NB4 (cell line): Measurements from ENCODE around the gene LRRC4B.

Source experiments
- MYC ChIP-seq: IDR thresholded peaks from 2 replicates; pipeline ENCODE4 v1.6.1; 2011; ENCODE audit warnings: low read depth, low read length
- POLR2A ChIP-seq: IDR thresholded peaks from 2 replicates; pipeline ENCODE4 v1.6.1; 2011; ENCODE audit warnings: mild to moderate bottlenecking; ENCODE audit not compliant: insufficient read length; ENCODE audit errors: extremely low read depth
- TF ChIP-seq, protein P1 (sequence below): IDR thresholded peaks from one replicate; pipeline ENCODE4 v1.5.1; 2012; ENCODE audit warnings: low read depth, low read length
- TF ChIP-seq, protein P2 (sequence below): IDR thresholded peaks from 2 replicates; pipeline ENCODE4 v1.6.1; 2011; ENCODE audit warnings: low read depth, low read length

DNA sequence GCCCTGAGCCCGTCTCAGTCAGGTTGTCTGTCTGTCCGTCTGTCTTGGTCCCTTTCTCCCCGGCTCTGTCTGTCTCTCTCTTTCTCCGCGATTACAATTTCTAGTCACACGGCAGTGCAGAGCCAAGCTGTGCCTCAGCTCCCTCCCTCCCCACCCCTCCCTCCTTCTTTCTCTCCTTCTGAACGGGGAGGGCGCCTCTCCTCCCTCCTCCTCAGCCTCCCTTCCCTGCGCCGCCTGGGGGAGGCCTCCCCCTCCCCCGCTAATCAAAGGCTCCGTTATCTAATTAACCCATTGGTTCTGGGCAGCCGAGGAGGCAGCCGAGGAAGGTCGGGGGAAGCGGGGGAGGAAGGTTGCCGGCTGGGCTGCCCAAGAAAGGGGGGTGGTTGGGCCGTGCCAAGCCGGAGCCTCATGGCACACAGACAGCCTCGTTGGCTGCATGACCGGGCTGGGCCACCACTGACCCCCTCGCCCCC lies 16.5 kb downstream of the LRRC4B start:
- TF ChIP-seq, protein P1, sequence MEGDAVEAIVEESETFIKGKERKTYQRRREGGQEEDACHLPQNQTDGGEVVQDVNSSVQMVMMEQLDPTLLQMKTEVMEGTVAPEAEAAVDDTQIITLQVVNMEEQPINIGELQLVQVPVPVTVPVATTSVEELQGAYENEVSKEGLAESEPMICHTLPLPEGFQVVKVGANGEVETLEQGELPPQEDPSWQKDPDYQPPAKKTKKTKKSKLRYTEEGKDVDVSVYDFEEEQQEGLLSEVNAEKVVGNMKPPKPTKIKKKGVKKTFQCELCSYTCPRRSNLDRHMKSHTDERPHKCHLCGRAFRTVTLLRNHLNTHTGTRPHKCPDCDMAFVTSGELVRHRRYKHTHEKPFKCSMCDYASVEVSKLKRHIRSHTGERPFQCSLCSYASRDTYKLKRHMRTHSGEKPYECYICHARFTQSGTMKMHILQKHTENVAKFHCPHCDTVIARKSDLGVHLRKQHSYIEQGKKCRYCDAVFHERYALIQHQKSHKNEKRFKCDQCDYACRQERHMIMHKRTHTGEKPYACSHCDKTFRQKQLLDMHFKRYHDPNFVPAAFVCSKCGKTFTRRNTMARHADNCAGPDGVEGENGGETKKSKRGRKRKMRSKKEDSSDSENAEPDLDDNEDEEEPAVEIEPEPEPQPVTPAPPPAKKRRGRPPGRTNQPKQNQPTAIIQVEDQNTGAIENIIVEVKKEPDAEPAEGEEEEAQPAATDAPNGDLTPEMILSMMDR = no peak
- TF ChIP-seq, protein P2, sequence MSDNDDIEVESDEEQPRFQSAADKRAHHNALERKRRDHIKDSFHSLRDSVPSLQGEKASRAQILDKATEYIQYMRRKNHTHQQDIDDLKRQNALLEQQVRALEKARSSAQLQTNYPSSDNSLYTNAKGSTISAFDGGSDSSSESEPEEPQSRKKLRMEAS = no peak
- TF ChIP-seq POLR2A = no peak
- no peak for TF ChIP-seq MYC
